Sigmoid colon (tissue), 4 donors: ENCODE results near the gene KRT17.

Source experiments
- EP300 ChIP-seq, 4 donors: sonication (generic); formaldehyde crosslinking; IDR thresholded peaks; one replicate each; pipeline ENCODE4 v1.6.1; 2017; ENCODE audit warnings: antibody characterized with exemption in 4 of 4
- POLR2A ChIP-seq, 2 donors: fragments of 450-650 bp; IDR thresholded peaks; one replicate each; pipeline ENCODE4 v1.6.1; 2016; ENCODE audit warnings: antibody characterized with exemption in 2 of 2, mild to moderate bottlenecking in 2 of 2, moderate library complexity in 2 of 2
- POLR2AphosphoS5 ChIP-seq, 4 donors: sonication (generic); formaldehyde crosslinking; IDR thresholded peaks; one replicate each; pipeline ENCODE4 v1.6.1; 2017; ENCODE audit warnings: antibody characterized with exemption in 4 of 4
- TF ChIP-seq, protein P1 (sequence below), 4 experiments: fragments of 450-650 bp in 3 of 4; fragments of 200-600 bp in 1 of 4; IDR thresholded peaks; one replicate each; pipeline ENCODE4 v1.5.1; 2016 to 2019; ENCODE audit warnings: antibody characterized with exemption in 4 of 4, mild to moderate bottlenecking in 3 of 4, moderate library complexity in 2 of 4

DNA sequence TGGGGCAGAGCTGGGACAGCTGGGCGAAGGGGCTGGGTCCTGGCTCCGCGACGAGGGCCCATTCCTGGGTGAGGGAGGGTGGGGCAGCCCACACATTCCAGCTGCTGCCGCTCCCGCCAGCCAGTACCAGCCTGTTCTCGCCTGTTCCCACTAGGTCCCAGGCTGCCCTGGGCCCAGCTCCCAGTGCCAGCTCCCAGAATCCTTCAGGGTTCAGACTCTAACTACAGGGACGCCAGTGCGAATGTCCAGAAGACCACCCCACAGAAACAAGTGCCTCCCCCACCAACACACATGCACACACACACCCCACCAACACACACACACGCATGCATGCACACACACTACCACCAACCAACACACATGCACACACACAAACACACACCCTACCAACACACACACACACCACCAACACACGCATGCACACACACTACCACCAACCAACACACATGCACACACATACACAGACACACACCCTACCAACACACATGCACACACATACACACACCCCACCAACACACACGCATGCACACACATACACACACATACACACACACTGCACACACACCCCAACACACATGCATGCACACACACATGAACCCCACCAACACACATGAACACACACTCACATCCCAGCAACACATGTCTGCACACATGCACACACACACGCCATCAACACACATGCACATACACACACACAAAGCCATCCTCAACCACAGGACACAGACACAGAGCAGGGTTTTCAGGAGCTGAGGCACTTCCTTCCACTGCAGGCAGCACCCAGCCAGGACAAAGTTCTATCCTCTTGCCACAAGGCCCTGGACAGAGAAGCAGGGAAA is 27.5 kb upstream of the KRT17 start:
- TF ChIP-seq, protein P1, sequence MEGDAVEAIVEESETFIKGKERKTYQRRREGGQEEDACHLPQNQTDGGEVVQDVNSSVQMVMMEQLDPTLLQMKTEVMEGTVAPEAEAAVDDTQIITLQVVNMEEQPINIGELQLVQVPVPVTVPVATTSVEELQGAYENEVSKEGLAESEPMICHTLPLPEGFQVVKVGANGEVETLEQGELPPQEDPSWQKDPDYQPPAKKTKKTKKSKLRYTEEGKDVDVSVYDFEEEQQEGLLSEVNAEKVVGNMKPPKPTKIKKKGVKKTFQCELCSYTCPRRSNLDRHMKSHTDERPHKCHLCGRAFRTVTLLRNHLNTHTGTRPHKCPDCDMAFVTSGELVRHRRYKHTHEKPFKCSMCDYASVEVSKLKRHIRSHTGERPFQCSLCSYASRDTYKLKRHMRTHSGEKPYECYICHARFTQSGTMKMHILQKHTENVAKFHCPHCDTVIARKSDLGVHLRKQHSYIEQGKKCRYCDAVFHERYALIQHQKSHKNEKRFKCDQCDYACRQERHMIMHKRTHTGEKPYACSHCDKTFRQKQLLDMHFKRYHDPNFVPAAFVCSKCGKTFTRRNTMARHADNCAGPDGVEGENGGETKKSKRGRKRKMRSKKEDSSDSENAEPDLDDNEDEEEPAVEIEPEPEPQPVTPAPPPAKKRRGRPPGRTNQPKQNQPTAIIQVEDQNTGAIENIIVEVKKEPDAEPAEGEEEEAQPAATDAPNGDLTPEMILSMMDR (IDR thresholded peaks at IDR 0.05): no peak
- TF ChIP-seq POLR2A (IDR thresholded peaks at IDR 0.05) (no peak), EP300 (IDR thresholded peaks at IDR 0.05) (no peak), POLR2AphosphoS5 (IDR thresholded peaks at IDR 0.05) (no peak)
